Placental pericyte (primary cell): ENCODE data around the gene SLC28A3. TPM values are rescaled to one million over a fixed set of nuclear protein-coding genes. Genes with fewer than 3 reads are reported as not detected.

ENCODE experiments used
- total RNA-seq: library from RNA; depleted of rRNA; stranded (reverse); fragments of >200 nt; gene quantifications from 2 replicates; pipeline ENCODE4 v1.2.3, GENCODE V29; 2012

SLC28A3 gene, protein sequence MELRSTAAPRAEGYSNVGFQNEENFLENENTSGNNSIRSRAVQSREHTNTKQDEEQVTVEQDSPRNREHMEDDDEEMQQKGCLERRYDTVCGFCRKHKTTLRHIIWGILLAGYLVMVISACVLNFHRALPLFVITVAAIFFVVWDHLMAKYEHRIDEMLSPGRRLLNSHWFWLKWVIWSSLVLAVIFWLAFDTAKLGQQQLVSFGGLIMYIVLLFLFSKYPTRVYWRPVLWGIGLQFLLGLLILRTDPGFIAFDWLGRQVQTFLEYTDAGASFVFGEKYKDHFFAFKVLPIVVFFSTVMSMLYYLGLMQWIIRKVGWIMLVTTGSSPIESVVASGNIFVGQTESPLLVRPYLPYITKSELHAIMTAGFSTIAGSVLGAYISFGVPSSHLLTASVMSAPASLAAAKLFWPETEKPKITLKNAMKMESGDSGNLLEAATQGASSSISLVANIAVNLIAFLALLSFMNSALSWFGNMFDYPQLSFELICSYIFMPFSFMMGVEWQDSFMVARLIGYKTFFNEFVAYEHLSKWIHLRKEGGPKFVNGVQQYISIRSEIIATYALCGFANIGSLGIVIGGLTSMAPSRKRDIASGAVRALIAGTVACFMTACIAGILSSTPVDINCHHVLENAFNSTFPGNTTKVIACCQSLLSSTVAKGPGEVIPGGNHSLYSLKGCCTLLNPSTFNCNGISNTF
- under 0.01 and 0.14 TPM in 2 replicates for total RNA-seq

DNA sequence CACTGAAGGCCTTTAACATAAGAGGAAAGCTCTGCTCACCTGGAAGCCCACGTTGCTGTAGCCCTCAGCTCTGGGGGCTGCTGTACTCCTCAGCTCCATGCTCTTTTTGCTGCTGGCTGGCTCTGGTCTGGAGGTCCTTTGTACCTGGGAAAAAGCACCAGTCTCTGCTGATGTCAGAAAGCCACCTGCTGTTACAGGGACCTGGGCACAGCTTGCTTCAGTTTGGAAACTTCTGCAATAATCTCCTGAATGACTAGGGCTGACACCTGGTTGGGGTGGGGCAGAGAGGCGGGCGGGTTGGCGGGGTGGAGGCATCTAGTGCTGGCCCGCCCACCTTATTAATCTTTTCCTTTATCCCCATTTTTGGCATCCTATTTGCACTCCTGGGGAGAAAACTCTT lies at the start of gene SLC28A3:
TSS of gene SLC28A3 (minus strand) at position 224 of the 400 bp plus-strand sequence. CDS start at position 99, 125 bp downstream.

